B cell (primary cell): ENCODE measurements around the gene IGSF9. TPM values are rescaled to one million over a fixed set of nuclear protein-coding genes. Genes with fewer than 3 reads are reported as not detected.

Source experiments
- ATAC-seq: fragments of 200-7000 bp; cut with Tn5 transposase; one replicate; pipeline ENCODE4 v1.10.0; 2021; ENCODE audit warnings: low read depth, mild to moderate bottlenecking, moderate number of reproducible peaks, moderate library complexity
- CTCF ChIA-PET: fragments of 350-600 bp; sonication (Branson Sonifier 250); formaldehyde crosslinking; loops from one replicate; lab custom pipeline; 2021; ENCODE audit warnings: antibody characterized with exemption, inconsistent platforms; lab: Charles Lee
- POLR2A ChIA-PET: fragments of 350-600 bp; sonication (Branson Sonifier 250); formaldehyde crosslinking; loops from one replicate; lab custom pipeline; 2021; ENCODE audit warnings: antibody characterized with exemption; lab: Charles Lee
- DNase-seq: peaks from one replicate; pipeline ENCODE4 v3.0.0; 2013
- H2AFZ ChIP-seq: 2 replicates; pipeline ENCODE4 v1.6.1; 2012; ENCODE audit warnings: mild to moderate bottlenecking, low read depth, low read length; ENCODE audit not compliant: insufficient read depth, poor library complexity, severe bottlenecking
- H3K27ac ChIP-seq, 2 donors: 1 replicate in 1 of 2; 2 replicates in 1 of 2; pipeline ENCODE4 v1.5.1; 2012 to 2013; ENCODE audit warnings: low read length in 2 of 2, mild to moderate bottlenecking in 2 of 2, moderate library complexity in 1 of 2
- H3K27me3 ChIP-seq, 4 experiments: fragments of 200-600 bp in 1 of 4; sonication (generic) in 1 of 4; replicated peaks in 1 of 4; 1 replicate in 2 of 4; 2 replicates in 2 of 4; pipeline versions ENCODE4 v1.6.1 to v1.7.0; 2013 to 2016; ENCODE audit warnings: low read length in 3 of 4, mild to moderate bottlenecking in 2 of 4, mixed read lengths in 1 of 4, moderate library complexity in 1 of 4; ENCODE audit not compliant: insufficient read depth in 4 of 4, control insufficient read depth in 3 of 4; ENCODE audit errors: control extremely low read depth in 1 of 4
- H3K36me3 ChIP-seq, 2 experiments: replicated peaks in 1 of 2; 1 replicate in 1 of 2; 2 replicates in 1 of 2; pipeline versions ENCODE4 v1.6.1 to v1.7.1; 2013; ENCODE audit warnings: low read length in 1 of 2; ENCODE audit not compliant: insufficient read depth in 2 of 2, control insufficient read depth in 1 of 2; ENCODE audit errors: control extremely low read depth in 1 of 2, extremely low read depth in 1 of 2
- H3K4me1 ChIP-seq, 2 donors: fragments of 200-600 bp in 1 of 2; sonication (generic) in 1 of 2; 1 replicate in 1 of 2; 2 replicates in 1 of 2; pipeline versions ENCODE4 v1.5.1 to v1.6.1; 2013 to 2017; ENCODE audit warnings: low read length in 2 of 2; ENCODE audit not compliant: control insufficient read depth in 2 of 2, insufficient read depth in 2 of 2
- H3K4me2 ChIP-seq: replicated peaks from 2 replicates; pipeline ENCODE3; 2012; ENCODE audit warnings: mild to moderate bottlenecking, low read depth, low read length; ENCODE audit not compliant: poor library complexity, severe bottlenecking
- H3K4me3 ChIP-seq, 5 experiments: fragments of 200-600 bp in 1 of 5; sonication (generic) in 1 of 5; 1 replicate in 3 of 5; 2 replicates in 2 of 5; pipeline versions ENCODE4 v1.5.1 to v1.7.0; 2011 to 2016; ENCODE audit warnings: low read length in 4 of 5, mild to moderate bottlenecking in 4 of 5, low read depth in 2 of 5, control low read depth in 1 of 5, moderate library complexity in 1 of 5; ENCODE audit not compliant: insufficient read depth in 1 of 5; ENCODE audit errors: control extremely low read depth in 1 of 5, extremely low read depth in 1 of 5
- H3K79me2 ChIP-seq: fragments of 200-600 bp; sonication (generic); one replicate; pipeline ENCODE4 v1.6.0; 2016; ENCODE audit warnings: low read length; ENCODE audit not compliant: control insufficient read depth, insufficient read depth
- H3K9ac ChIP-seq: fragments of 200-600 bp; sonication (generic); 2 replicates; pipeline ENCODE4 v1.6.1; 2017; ENCODE audit warnings: mild to moderate bottlenecking, low read length, moderate library complexity
- H3K9me3 ChIP-seq, 3 donors: one replicate each; pipeline versions ENCODE4 v1.6.1 to v1.7.1; 2013; ENCODE audit warnings: low read length in 2 of 3; ENCODE audit not compliant: control insufficient read depth in 2 of 3, insufficient read depth in 1 of 3; ENCODE audit errors: control extremely low read depth in 1 of 3
- H4K20me1 ChIP-seq: 2 replicates; pipeline ENCODE4 v1.6.0; 2012; ENCODE audit warnings: mild to moderate bottlenecking, low read length; ENCODE audit not compliant: insufficient read depth, control insufficient read depth, poor library complexity, severe bottlenecking
- H3K27ac Mint-ChIP-seq: one replicate; pipeline ENCODE4 v1.8.0; 2021; ENCODE audit warnings: mixed read lengths
- H3K27me3 Mint-ChIP-seq: one replicate; pipeline ENCODE4 v1.8.0; 2021; ENCODE audit warnings: mixed read lengths
- H3K4me1 Mint-ChIP-seq: one replicate; pipeline ENCODE4 v1.8.0; 2021; ENCODE audit warnings: mixed read lengths
- H3K4me3 Mint-ChIP-seq: one replicate; pipeline ENCODE4 v1.8.0; 2021; ENCODE audit warnings: mixed read lengths
- H3K9me3 Mint-ChIP-seq: one replicate; pipeline ENCODE4 v1.8.0; 2022; ENCODE audit warnings: mixed read lengths; ENCODE audit not compliant: insufficient read depth
- EZH2 ChIP-seq: IDR thresholded peaks from 2 replicates; pipeline ENCODE4 v1.6.1; 2012; ENCODE audit warnings: borderline replicate concordance, low read depth, mild to moderate bottlenecking, moderate library complexity, low read length; ENCODE audit not compliant: insufficient read depth, poor library complexity, severe bottlenecking
- WGBS: methylation state at CpG from one replicate; pipeline ENCODE4 v1.1.5; 2013; ENCODE audit warnings: missing lambda C conversion rate; ENCODE audit not compliant: insufficient coverage; 5-methylcytosine and 5-hydroxymethylcytosine counted together
- intact Hi-C: fragments of 100-400 bp; cut with micrococcal nuclease; formaldehyde crosslinking; loops from one replicate; pipeline ENCODE4 v1.10.0; 2022
- polyA plus RNA-seq: library from polyadenylated mRNA; depleted of rRNA; stranded (reverse); fragments of >200 nt; gene quantifications from 2 replicates; pipeline ENCODE4 v1.2.3, GENCODE V29; 2012
- total RNA-seq, 2 donors: library from RNA; stranded (reverse); fragments of 120-200 nt in 1 of 2; gene quantifications; 1 replicate in 1 of 2; 2 replicates in 1 of 2; pipeline versions ENCODE4 v1.2.3 to v1.2.4, GENCODE V29; 2013 to 2022
- TF ChIP-seq, protein P1 (sequence below): fragments of 200-600 bp; IDR thresholded peaks from one replicate; pipeline ENCODE4 v1.8.0; 2022; ENCODE audit warnings: antibody characterized with exemption, mild to moderate bottlenecking

The IGSF9 gene
- total and polyA plus RNA-seq, 2 donors (not counting 1 experiment from before 2014, with no cell fraction given), result 0.36 to 0.37 TPM

DNA sequence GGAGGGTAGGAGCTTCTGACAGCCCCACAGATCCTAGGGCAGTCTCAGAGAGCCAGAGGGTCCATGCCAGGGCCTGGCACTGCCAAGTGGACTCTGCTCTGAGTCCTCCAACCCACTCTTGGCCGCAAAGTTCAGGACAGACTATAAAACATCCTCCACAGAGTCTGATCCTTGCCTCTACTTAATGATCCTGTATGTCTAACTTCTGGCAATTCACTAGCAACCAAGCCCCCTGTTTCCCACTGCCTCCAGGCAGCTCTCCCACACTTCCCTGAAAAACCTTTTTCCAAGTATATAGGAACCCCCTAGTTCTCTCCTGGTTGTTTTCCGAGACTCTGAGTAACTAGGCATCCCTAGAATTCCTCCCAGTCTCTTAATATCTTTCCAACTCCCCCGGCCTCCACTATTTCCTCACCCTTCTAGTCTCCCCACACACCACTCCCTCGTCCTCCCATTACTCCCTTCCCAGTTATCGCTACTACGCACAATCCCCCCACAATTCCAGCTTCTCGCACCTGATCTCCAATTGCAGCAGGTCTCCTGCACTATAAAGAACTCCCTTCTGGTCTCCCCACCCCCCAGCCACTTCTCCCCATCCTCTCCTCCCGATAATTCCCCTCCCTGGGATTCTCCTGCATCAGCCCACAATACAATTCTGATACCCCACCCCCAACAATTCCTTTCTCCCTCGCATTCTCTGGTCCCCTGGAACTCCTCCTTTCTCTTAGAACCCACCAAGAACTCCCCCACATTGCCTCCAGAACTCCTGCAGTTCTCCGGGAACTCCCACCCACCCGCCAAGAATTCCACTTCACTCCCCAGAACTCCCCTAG lies 574 bp downstream of the IGSF9 start:
- H3K27me3 Mint-ChIP-seq, result peaks cover 36% of the 10 kb centered on the region
- no peaks in the 10 kb centered on the region for H4K20me1 ChIP-seq
- H3K4me3 ChIP-seq, result peak overlapping the region in 4 of 5 experiments; percentile 8 to 46 (median 42)
- peaks cover 21 to 22% of the 10 kb centered on the region in 2 donors for H3K4me1 ChIP-seq
- peak overlapping the region; percentile 91 for H3K4me2 ChIP-seq
- H3K36me3 ChIP-seq, result no peaks in the 10 kb centered on the region
- H3K27me3 ChIP-seq, result peaks cover 0 to 34% (median 18%) of the 10 kb centered on the region in 4 experiments
- CTCF ChIA-PET, result interaction anchor here (0.8 to 4.5 kb wide), 9 partner anchors 11 to 145 kb away, joined by 3 to 34 read pairs (median 4); partner anchors contain the start of gene FCRL6
- H3K27ac Mint-ChIP-seq, result no peak overlapping the region
- intact Hi-C loops, result loop anchor here (1.0 kb wide), 3 partner anchors 9 to 165 kb away; partner anchors contain the start of gene DUSP23
- POLR2A ChIA-PET, result interaction anchor here (0.9 kb wide), 1 partner anchor 20 kb away, joined by 3 read pairs; the partner anchor contains the start of gene TAGLN2
- ATAC-seq (no peak), DNase-seq (no peak)
- 52% methylated on average over 11 of the region's 11 CpGs for WGBS
- H3K9me3 ChIP-seq, result no peaks in the 10 kb centered on the region
- H3K4me3 Mint-ChIP-seq, result peak overlapping the region; percentile 60
- no peaks in the 10 kb centered on the region for H3K9me3 Mint-ChIP-seq
- TF ChIP-seq, protein P1, sequence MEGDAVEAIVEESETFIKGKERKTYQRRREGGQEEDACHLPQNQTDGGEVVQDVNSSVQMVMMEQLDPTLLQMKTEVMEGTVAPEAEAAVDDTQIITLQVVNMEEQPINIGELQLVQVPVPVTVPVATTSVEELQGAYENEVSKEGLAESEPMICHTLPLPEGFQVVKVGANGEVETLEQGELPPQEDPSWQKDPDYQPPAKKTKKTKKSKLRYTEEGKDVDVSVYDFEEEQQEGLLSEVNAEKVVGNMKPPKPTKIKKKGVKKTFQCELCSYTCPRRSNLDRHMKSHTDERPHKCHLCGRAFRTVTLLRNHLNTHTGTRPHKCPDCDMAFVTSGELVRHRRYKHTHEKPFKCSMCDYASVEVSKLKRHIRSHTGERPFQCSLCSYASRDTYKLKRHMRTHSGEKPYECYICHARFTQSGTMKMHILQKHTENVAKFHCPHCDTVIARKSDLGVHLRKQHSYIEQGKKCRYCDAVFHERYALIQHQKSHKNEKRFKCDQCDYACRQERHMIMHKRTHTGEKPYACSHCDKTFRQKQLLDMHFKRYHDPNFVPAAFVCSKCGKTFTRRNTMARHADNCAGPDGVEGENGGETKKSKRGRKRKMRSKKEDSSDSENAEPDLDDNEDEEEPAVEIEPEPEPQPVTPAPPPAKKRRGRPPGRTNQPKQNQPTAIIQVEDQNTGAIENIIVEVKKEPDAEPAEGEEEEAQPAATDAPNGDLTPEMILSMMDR, result no peak
- no peak for TF ChIP-seq EZH2
- peak overlapping the region; percentile 55 for H2AFZ ChIP-seq
- H3K79me2 ChIP-seq, result no peaks in the 10 kb centered on the region
- H3K9ac ChIP-seq, result peak overlapping the region; percentile 52
- H3K4me1 Mint-ChIP-seq, result peaks cover 20% of the 10 kb centered on the region
- H3K27ac ChIP-seq, result no peak overlapping the region
